Measurements from ENCODE around the gene PIM3. TPM values are rescaled to one million over a fixed set of nuclear protein-coding genes. Genes with fewer than 3 reads are reported as not detected.

The PIM3 gene
- total RNA-seq, 1 experiment from 2014 or later = 67.0 TPM

- no peaks in the 10 kb centered on the region; the same call in 1 of the 2 replicates for H3K27me3 ChIP-seq (ENCODE audit: insufficient read depth, low read depth)
- no peaks in the 10 kb centered on the region for H3K36me3 ChIP-seq (ENCODE audit: low read depth)
- H3F3A ChIP-seq (ENCODE audit: insufficient read depth, low read depth) = peaks cover 37% of the 10 kb centered on the region
- ChIA-PET POLR2A (ENCODE audit: unreplicated experiment) (no interaction called here), CTCF (interaction anchor here (0.6 to 0.7 kb wide), 3 partner anchors 12 to 323 kb away, joined by 3 to 12 read pairs (median 3); no protein-coding TSS in a partner anchor)
- TF ChIP-seq CTCF (conservative IDR thresholded peaks at IDR 0.05) = no peak
- TF ChIP-seq EZH2 (IDR thresholded peaks at IDR 0.05; ENCODE audit: low read depth) = no peak
- no peaks in the 10 kb centered on the region for H3K79me2 ChIP-seq (ENCODE audit: low read depth)
- H3K4me1 ChIP-seq (replicated peaks; ENCODE audit: insufficient read depth) = peaks cover 8% of the 10 kb centered on the region; the same call in 1 of the 2 replicates
- intact Hi-C loops (cut with micrococcal nuclease; ENCODE audit: unreplicated experiment) = loop anchor here (5.0 kb wide), 1 partner anchor 275 kb away; the partner anchor contains the start of gene SELENOO
- BruUV-seq (replicated peaks) = no TSS peak
- H3K4me3 ChIP-seq = no peak overlapping the region
- H3K27ac ChIP-seq = no peak overlapping the region
- H3K9me3 ChIP-seq (ENCODE audit: insufficient read depth, low read depth) = no peaks in the 10 kb centered on the region
- no peaks in the 10 kb centered on the region; the same call in 1 of the 2 replicates for H4K20me1 ChIP-seq (ENCODE audit: insufficient read depth)
- no peaks in the 10 kb centered on the region for H3K9me2 ChIP-seq (ENCODE audit: insufficient read depth)
- H3K4me2 ChIP-seq = no peak overlapping the region
- no peak overlapping the region for H2AFZ ChIP-seq
- DNase-seq = no peak
Observed at GRCh38 chr22:49927483-49928184, 32.9 kb upstream of the PIM3 start.

GRCh38 chr22:49928185-49928495 is 32.4 kb upstream of the PIM3 start:
- no peak for DNase-seq
- TF ChIP-seq CTCF (conservative IDR thresholded peaks at IDR 0.05) (no peak), EZH2 (IDR thresholded peaks at IDR 0.05; ENCODE audit: low read depth) (no peak)
- Histone ChIP-seq H2AFZ (no peak overlapping the region), H3K4me3 (no peak overlapping the region), H4K20me1 (ENCODE audit: insufficient read depth) (no peaks in the 10 kb centered on the region; the same call in 1 of the 2 replicates), H3K79me2 (ENCODE audit: low read depth) (no peaks in the 10 kb centered on the region), H3K4me2 (no peak overlapping the region), H3F3A (ENCODE audit: insufficient read depth, low read depth) (peaks cover 43% of the 10 kb centered on the region), H3K4me1 (replicated peaks; ENCODE audit: insufficient read depth) (peaks cover 8% of the 10 kb centered on the region; the same call in 1 of the 2 replicates), H3K36me3 (ENCODE audit: low read depth) (no peaks in the 10 kb centered on the region), H3K27ac (no peak overlapping the region), H3K27me3 (ENCODE audit: insufficient read depth, low read depth) (no peaks in the 10 kb centered on the region; the same call in 1 of the 2 replicates), H3K9me3 (ENCODE audit: insufficient read depth, low read depth) (no peaks in the 10 kb centered on the region), H3K9me2 (ENCODE audit: insufficient read depth) (no peaks in the 10 kb centered on the region)
- intact Hi-C loops (cut with micrococcal nuclease; ENCODE audit: unreplicated experiment) = loop anchor here (5.0 kb wide), 1 partner anchor 274 kb away; the partner anchor contains the start of gene SELENOO
- ChIA-PET CTCF (interaction anchor here (0.7 kb wide), 1 partner anchor 99 kb away, joined by 3 read pairs; no protein-coding TSS in a partner anchor), POLR2A (ENCODE audit: unreplicated experiment) (no interaction called here)
- BruUV-seq (replicated peaks) = no TSS peak

GRCh38 chr22:49928555-49929210 is 31.9 kb upstream of the PIM3 start:
- BruUV-seq (replicated peaks) = no TSS peak
- Histone ChIP-seq H3K4me2 (no peak overlapping the region), H2AFZ (no peak overlapping the region), H3K79me2 (ENCODE audit: low read depth) (no peaks in the 10 kb centered on the region), H3K27me3 (ENCODE audit: insufficient read depth, low read depth) (no peaks in the 10 kb centered on the region; the same call in 1 of the 2 replicates), H3K4me3 (no peak overlapping the region), H4K20me1 (ENCODE audit: insufficient read depth) (no peaks in the 10 kb centered on the region; the same call in 1 of the 2 replicates), H3K4me1 (replicated peaks; ENCODE audit: insufficient read depth) (peaks cover 8% of the 10 kb centered on the region; the same call in 1 of the 2 replicates), H3K9me3 (ENCODE audit: insufficient read depth, low read depth) (no peaks in the 10 kb centered on the region), H3F3A (ENCODE audit: insufficient read depth, low read depth) (peaks cover 48% of the 10 kb centered on the region), H3K9me2 (ENCODE audit: insufficient read depth) (no peaks in the 10 kb centered on the region), H3K36me3 (ENCODE audit: low read depth) (no peaks in the 10 kb centered on the region), H3K27ac (no peak overlapping the region)
- TF ChIP-seq EZH2 (IDR thresholded peaks at IDR 0.05; ENCODE audit: low read depth) (no peak), CTCF (conservative IDR thresholded peaks at IDR 0.05) (no peak)
- intact Hi-C loops (cut with micrococcal nuclease; ENCODE audit: unreplicated experiment) = loop anchor here (5.0 kb wide), 1 partner anchor 274 kb away; the partner anchor contains the start of gene SELENOO
- POLR2A ChIA-PET (ENCODE audit: unreplicated experiment) = no interaction called here
- no peak for DNase-seq
- CTCF ChIA-PET = no interaction called here

All from PC-9 (cell line).